GM19397 (cell line): ENCODE data around the gene CCDC127.
"Not testable (repeated sequence)": the region's sequence is repeated elsewhere in the genome, so short reads cannot be mapped to it uniquely, and the experiment has no call there.

Experiments used
- ATAC-seq: cut with Tn5 transposase; IDR thresholded peaks from one replicate; pipeline ENCODE4 v1.9.1; 2021; ENCODE audit warnings: mild to moderate bottlenecking, moderate library complexity; ENCODE audit not compliant: unreplicated experiment

Gene CCDC127

GRCh38 chr5:204966-205670, 12.8 kb downstream of the CCDC127 start:
- no peak for ATAC-seq

- no peak for ATAC-seq
Measured at GRCh38 chr5:204462-204861, 13.5 kb downstream of the CCDC127 start.

- no peak for ATAC-seq
Measured at GRCh38 chr5:204001-204400, 14.0 kb downstream of the CCDC127 start.

GRCh38 chr5:203246-203930, 14.6 kb downstream of the CCDC127 start:
- no peak for ATAC-seq

- ATAC-seq, result no peak
Measured at GRCh38 chr5:201672-202071, 16.3 kb downstream of the CCDC127 start.

GRCh38 chr5:200985-201384, 17.0 kb downstream of the CCDC127 start:
- ATAC-seq, result no peak

GRCh38 chr5:199950-200645, 17.9 kb downstream of the CCDC127 start:
- no peak for ATAC-seq

- no peak for ATAC-seq
Measured at GRCh38 chr5:199197-199949, 18.6 kb downstream of the CCDC127 start.

GRCh38 chr5:198516-199196, 19.3 kb downstream of the CCDC127 start:
- ATAC-seq, result no peak

GRCh38 chr5:197892-198489, 20.0 kb downstream of the CCDC127 start:
- no peak for ATAC-seq

GRCh38 chr5:197031-197430, 20.9 kb downstream of the CCDC127 start:
- ATAC-seq, result not testable (repeated sequence)

- no peak for ATAC-seq
Measured at GRCh38 chr5:196350-196749, 21.6 kb downstream of the CCDC127 start.

GRCh38 chr5:195401-196160, 22.4 kb downstream of the CCDC127 start:
- no peak for ATAC-seq

GRCh38 chr5:194603-195209, 23.2 kb downstream of the CCDC127 start:
- no peak for ATAC-seq

GRCh38 chr5:194102-194501, 23.9 kb downstream of the CCDC127 start:
- no peak for ATAC-seq

GRCh38 chr5:192970-193831, 24.8 kb downstream of the CCDC127 start:
- no peak for ATAC-seq

GRCh38 chr5:192691-192969, 25.3 kb downstream of the CCDC127 start:
- no peak for ATAC-seq

GRCh38 chr5:191949-192690, 25.8 kb downstream of the CCDC127 start:
- no peak for ATAC-seq
